SK-N-SH treated with all-trans-retinoic acid at 6 μM for 48 hours (cell line): ENCODE data around the gene FAM3B.

ENCODE experiments used
- CSDC2 ChIP-seq: fragments of 250-450 bp; sonication (Bioruptor Pico); IDR thresholded peaks from 2 replicates; pipeline ENCODE4 v1.5.0; 2020; ENCODE audit warnings: mild to moderate bottlenecking, moderate library complexity
- GLIS3 ChIP-seq: fragments of 250-450 bp; sonication (Bioruptor Pico); IDR thresholded peaks from 2 replicates; pipeline ENCODE4 v1.5.0; 2020; ENCODE audit warnings: mild to moderate bottlenecking, moderate library complexity
- OSR1 ChIP-seq: fragments of 250-450 bp; sonication (Bioruptor Pico); IDR thresholded peaks from 2 replicates; pipeline ENCODE4 v1.8.0; 2022; ENCODE audit warnings: moderate library complexity, mild to moderate bottlenecking, inconsistent platforms

- no peak for TF ChIP-seq CSDC2 (CRISPR knock-in tag)
- no peak for TF ChIP-seq GLIS3 (CRISPR knock-in tag)
- TF ChIP-seq OSR1 (CRISPR knock-in tag) = no peak
Measured at GRCh38 chr21:41361786-41362604, 45.4 kb downstream of the FAM3B start, which contains the start of gene MX2.
